ENCODE data around the gene BEND3. TPM values are rescaled to one million over a fixed set of nuclear protein-coding genes. Genes with fewer than 3 reads are reported as not detected.
A peak's percentile ranks its signal among the peaks of the same experiment; 100 is the strongest.
"Not testable (repeated sequence)": the region's sequence is repeated elsewhere in the genome, so short reads cannot be mapped to it uniquely, and the experiment has no call there.

BEND3 gene
- total RNA-seq, result 4.4 and 4.5 TPM in 2 replicates
- long read RNA-seq, partial matches to known transcripts, result 0 of 4 reads
- long read RNA-seq, other reads (novel, unspliced or antisense), result 4 of 4 reads

DNA sequence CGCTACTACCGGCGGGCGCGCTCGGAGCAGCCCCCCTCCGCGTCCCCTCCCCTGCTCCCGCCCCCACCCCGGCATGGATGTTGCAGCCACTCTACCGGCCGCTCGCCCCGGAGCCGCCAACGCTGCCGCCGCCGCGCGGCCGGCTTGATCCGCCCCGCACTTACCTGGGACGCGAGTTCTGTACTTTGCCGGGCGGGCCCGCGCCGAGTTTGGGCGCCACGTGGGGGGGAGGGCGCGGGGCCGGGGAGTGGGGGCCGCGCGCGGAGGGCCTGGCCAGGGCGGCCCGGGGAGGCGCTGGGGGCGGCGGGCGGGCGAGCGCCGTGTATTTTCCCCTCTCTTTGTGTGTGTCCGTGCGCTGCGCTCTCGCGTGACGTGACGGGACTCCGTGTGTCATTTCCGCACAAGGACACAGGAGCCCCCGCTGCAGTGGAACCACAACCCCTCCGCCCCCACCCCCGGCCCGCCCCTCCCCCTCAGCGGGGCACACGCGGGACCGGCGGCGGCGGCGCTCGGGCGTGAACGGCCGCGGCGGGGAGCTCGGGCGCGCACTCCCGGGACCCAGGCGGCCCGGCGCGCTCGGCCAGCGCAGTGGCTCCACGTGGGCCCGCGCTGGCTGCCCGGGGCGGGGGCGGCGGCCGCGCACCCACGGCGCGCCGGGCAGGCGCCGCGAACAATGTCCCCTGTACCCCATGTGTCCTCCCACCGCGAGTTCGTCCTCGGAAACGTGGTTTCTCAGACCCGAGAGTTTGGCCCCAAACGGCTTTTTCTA lies at the start of gene BEND3:
Gene BEND3 (minus strand): TSS at position 590 of the 769 bp plus-strand sequence. CDS start 16,230 bp downstream, outside the sequence.
- no peak for DNase-seq (ENCODE audit: extremely low spot score, unreplicated experiment)
- Mint-ChIP-seq H3K9me3 (ENCODE audit: unreplicated experiment) (no peaks in the 10 kb centered on the region), H3K27ac (ENCODE audit: unreplicated experiment) (peak within 1 kb of the TSS; percentile 41)

DNA sequence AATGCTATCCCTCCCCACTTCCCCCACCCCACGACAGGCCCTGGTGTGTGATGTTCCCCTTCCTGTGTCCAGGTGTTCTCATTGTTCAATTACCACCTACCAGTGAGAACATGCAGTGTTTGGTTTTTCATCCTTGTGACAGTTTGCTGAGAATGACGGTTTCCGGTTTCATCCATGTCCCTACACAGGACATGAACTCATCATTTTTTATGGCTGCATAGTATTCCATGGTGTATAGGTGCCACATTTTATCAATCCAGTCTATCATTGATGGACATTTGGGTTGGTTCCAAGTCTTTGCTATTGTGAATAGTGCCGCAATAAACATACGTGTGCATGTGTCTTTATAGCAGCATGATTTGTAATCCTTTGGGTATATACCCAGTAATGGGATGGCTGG lies 49.0 kb upstream of the BEND3 start:
- H3K36me3 Mint-ChIP-seq (ENCODE audit: unreplicated experiment); H3K4me3 Mint-ChIP-seq (ENCODE audit: unreplicated experiment); H3K4me1 Mint-ChIP-seq (ENCODE audit: unreplicated experiment); H3K27ac Mint-ChIP-seq (ENCODE audit: unreplicated experiment); H3K9me3 Mint-ChIP-seq (ENCODE audit: unreplicated experiment); H3K27me3 Mint-ChIP-seq (ENCODE audit: unreplicated experiment); DNase-seq (ENCODE audit: extremely low spot score, unreplicated experiment): not testable (repeated sequence)

More for the DNA sequence above, at the start of gene BEND3:
- H3K4me1 Mint-ChIP-seq (ENCODE audit: unreplicated experiment), result peaks cover 20% of the 10 kb centered on the region
- no peaks in the 10 kb centered on the region for H3K36me3 Mint-ChIP-seq (ENCODE audit: unreplicated experiment)
- H3K27me3 Mint-ChIP-seq (ENCODE audit: unreplicated experiment), result peaks cover 13% of the 10 kb centered on the region
- peak within 1 kb of the TSS; percentile 77 for H3K4me3 Mint-ChIP-seq (ENCODE audit: unreplicated experiment)
- TF ChIP-seq, protein P1, sequence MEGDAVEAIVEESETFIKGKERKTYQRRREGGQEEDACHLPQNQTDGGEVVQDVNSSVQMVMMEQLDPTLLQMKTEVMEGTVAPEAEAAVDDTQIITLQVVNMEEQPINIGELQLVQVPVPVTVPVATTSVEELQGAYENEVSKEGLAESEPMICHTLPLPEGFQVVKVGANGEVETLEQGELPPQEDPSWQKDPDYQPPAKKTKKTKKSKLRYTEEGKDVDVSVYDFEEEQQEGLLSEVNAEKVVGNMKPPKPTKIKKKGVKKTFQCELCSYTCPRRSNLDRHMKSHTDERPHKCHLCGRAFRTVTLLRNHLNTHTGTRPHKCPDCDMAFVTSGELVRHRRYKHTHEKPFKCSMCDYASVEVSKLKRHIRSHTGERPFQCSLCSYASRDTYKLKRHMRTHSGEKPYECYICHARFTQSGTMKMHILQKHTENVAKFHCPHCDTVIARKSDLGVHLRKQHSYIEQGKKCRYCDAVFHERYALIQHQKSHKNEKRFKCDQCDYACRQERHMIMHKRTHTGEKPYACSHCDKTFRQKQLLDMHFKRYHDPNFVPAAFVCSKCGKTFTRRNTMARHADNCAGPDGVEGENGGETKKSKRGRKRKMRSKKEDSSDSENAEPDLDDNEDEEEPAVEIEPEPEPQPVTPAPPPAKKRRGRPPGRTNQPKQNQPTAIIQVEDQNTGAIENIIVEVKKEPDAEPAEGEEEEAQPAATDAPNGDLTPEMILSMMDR (IDR thresholded peaks at IDR 0.05), result no peak

DNA sequence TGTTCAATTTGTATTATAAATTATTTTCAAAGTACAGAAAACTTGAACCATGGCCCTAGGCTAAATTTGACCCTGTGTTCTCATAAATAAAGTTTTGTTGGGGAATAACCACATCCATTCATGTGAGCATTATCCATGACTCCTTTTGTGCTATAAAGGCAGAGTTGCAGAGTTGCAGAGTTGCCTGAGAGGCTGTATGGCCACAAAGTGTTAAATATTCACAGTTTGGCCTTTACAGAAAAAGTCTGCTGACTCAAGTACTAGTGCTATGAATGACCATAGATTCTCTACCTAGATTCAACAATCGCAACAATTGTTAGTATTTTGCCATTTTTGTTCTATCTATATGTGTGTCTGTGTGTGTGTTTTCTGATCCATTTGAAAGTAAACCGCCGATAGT lies 46.2 kb upstream of the BEND3 start:
- Mint-ChIP-seq H3K9me3 (ENCODE audit: unreplicated experiment) (no peaks in the 10 kb centered on the region), H3K4me3 (ENCODE audit: unreplicated experiment) (no peak overlapping the region), H3K27me3 (ENCODE audit: unreplicated experiment) (no peaks in the 10 kb centered on the region), H3K36me3 (ENCODE audit: unreplicated experiment) (no peaks in the 10 kb centered on the region), H3K27ac (ENCODE audit: unreplicated experiment) (no peak overlapping the region), H3K4me1 (ENCODE audit: unreplicated experiment) (no peaks in the 10 kb centered on the region)
- DNase-seq (ENCODE audit: extremely low spot score, unreplicated experiment), result no peak
- TF ChIP-seq, protein P1 (IDR thresholded peaks at IDR 0.05), result no peak

DNA sequence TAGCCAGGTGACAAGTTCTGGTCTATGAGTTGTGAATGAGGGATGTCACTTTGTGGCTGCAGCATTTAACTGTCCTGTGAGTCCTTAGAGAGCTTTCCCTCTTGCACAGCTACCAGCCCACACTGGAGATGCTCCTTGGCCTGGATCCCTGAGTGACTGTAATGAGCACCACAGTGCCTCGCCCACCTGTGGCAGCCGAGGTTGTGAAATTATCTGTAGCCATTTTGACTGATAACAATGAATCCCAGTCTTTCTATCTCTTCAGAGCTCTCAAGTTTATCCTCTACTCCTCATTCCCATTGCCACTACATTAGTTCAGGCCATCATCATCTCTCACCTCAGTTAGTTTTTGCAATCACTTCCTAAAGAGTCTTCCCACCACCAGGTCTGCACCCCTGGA lies 41.3 kb upstream of the BEND3 start:
- H3K4me1 Mint-ChIP-seq (ENCODE audit: unreplicated experiment), result no peaks in the 10 kb centered on the region
- H3K27me3 Mint-ChIP-seq (ENCODE audit: unreplicated experiment), result no peaks in the 10 kb centered on the region
- no peaks in the 10 kb centered on the region for H3K36me3 Mint-ChIP-seq (ENCODE audit: unreplicated experiment)
- H3K4me3 Mint-ChIP-seq (ENCODE audit: unreplicated experiment), result no peak overlapping the region
- no peak for DNase-seq (ENCODE audit: extremely low spot score, unreplicated experiment)
- no peaks in the 10 kb centered on the region for H3K9me3 Mint-ChIP-seq (ENCODE audit: unreplicated experiment)
- H3K27ac Mint-ChIP-seq (ENCODE audit: unreplicated experiment), result no peak overlapping the region
- TF ChIP-seq, protein P1 (IDR thresholded peaks at IDR 0.05), result no peak

DNA sequence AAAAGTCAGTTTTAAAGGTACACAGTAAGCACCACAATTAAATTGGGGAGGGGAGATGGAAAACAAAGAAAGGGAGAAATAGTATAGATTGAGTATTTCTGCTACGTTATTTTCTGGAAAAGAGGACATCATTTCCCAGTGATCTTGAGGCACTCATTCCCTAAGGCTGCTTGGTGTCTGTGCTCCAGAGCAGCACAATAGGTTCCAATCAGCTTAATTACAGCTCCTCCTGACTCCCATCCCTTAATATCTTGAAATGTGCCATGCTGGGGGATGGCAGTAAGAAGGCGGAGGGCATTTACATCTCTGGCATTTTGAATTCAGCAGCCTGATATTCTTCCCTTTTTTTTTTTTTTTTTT lies 39.5 kb upstream of the BEND3 start:
- Mint-ChIP-seq H3K9me3 (ENCODE audit: unreplicated experiment) (no peaks in the 10 kb centered on the region), H3K36me3 (ENCODE audit: unreplicated experiment) (no peaks in the 10 kb centered on the region), H3K4me3 (ENCODE audit: unreplicated experiment) (no peak overlapping the region), H3K27ac (ENCODE audit: unreplicated experiment) (no peak overlapping the region), H3K27me3 (ENCODE audit: unreplicated experiment) (no peaks in the 10 kb centered on the region), H3K4me1 (ENCODE audit: unreplicated experiment) (no peaks in the 10 kb centered on the region)
- TF ChIP-seq, protein P1 (IDR thresholded peaks at IDR 0.05), result no peak
- no peak for DNase-seq (ENCODE audit: extremely low spot score, unreplicated experiment)

Data from osteocyte (in vitro differentiated cells).